H1 (cell line): ENCODE data around the gene ZNF462. TPM values are rescaled to one million over a fixed set of nuclear protein-coding genes. Genes with fewer than 3 reads are reported as not detected.

ENCODE experiments used
- CTCF ChIA-PET: fragments of 300-600 bp; sonication (Branson Sonifier 250); formaldehyde crosslinking; loops from one replicate; lab custom pipeline; 2021; ENCODE audit not compliant: partially characterized antibody; lab: Charles Lee
- POLR2A ChIA-PET: fragments of 300-600 bp; sonication (Branson Sonifier 250); formaldehyde crosslinking; loops from one replicate; lab custom pipeline; 2021; ENCODE audit warnings: inconsistent platforms; ENCODE audit not compliant: partially characterized antibody; lab: Charles Lee
- DNase-seq, 2 experiments: peaks; one replicate each; pipeline versions ENCODE4 v3.0.0 to v3.0.0-alpha.2; 2010 to 2022; ENCODE audit warnings: low spot score in 2 of 2, low read depth in 1 of 2, mixed read lengths in 1 of 2
- FAIRE-seq: peaks from 2 replicates; lab custom pipeline; 2011; peaks lifted over from hg19 to GRCh38; lab: Jason Lieb, UNC
- H2AFZ ChIP-seq: 2 replicates; pipeline ENCODE4 v1.8.1; 2012; ENCODE audit warnings: low read length, inconsistent platforms
- H2AK5ac ChIP-seq: 2 replicates; pipeline ENCODE4 v1.6.1; 2013; ENCODE audit warnings: low read depth, low read length
- H2BK120ac ChIP-seq: replicated peaks from 2 replicates; pipeline ENCODE3; 2013; ENCODE audit warnings: low read depth, low read length, inconsistent platforms
- H2BK12ac ChIP-seq: 2 replicates; pipeline ENCODE4 v1.6.1; 2013; ENCODE audit warnings: low read depth, low read length
- H2BK15ac ChIP-seq: 2 replicates; pipeline ENCODE4 v1.6.1; 2013; ENCODE audit warnings: low read length
- H2BK20ac ChIP-seq: 2 replicates; pipeline ENCODE4 v1.6.1; 2013; ENCODE audit warnings: low read length
- H2BK5ac ChIP-seq: 2 replicates; pipeline ENCODE4 v1.6.1; 2013; ENCODE audit warnings: low read depth, low read length
- H3K14ac ChIP-seq: 2 replicates; pipeline ENCODE4 v1.6.1; 2013; ENCODE audit warnings: inconsistent platforms; ENCODE audit not compliant: insufficient read length
- H3K18ac ChIP-seq: 2 replicates; pipeline ENCODE4 v1.6.1; 2013; ENCODE audit warnings: low read length; ENCODE audit errors: extremely low read depth
- H3K23ac ChIP-seq: 2 replicates; pipeline ENCODE4 v1.6.1; 2013; ENCODE audit warnings: inconsistent platforms; ENCODE audit not compliant: insufficient read length
- H3K23me2 ChIP-seq: 2 replicates; pipeline ENCODE4 v1.6.1; 2013; ENCODE audit warnings: low read depth, low read length
- H3K27ac ChIP-seq: 2 replicates; pipeline ENCODE4 v1.6.1; 2011; ENCODE audit warnings: low read depth, low read length, inconsistent platforms
- H3K27me3 ChIP-seq, 4 experiments: replicated peaks in 1 of 4; 1 replicate in 1 of 4; 2 replicates in 3 of 4; pipeline versions ENCODE4 v1.6.1 to v1.8.1; 2011 to 2013; ENCODE audit warnings: low read length in 3 of 4, mild to moderate bottlenecking in 3 of 4, inconsistent platforms in 2 of 4, mixed read lengths in 2 of 4, moderate library complexity in 1 of 4; ENCODE audit not compliant: control insufficient read depth in 3 of 4, insufficient read depth in 3 of 4; ENCODE audit errors: extremely low read depth in 1 of 4
- H3K36me3 ChIP-seq, 4 experiments: 2 replicates each; pipeline versions ENCODE4 v1.6.1 to v1.8.1; 2011 to 2013; ENCODE audit warnings: mild to moderate bottlenecking in 4 of 4, low read length in 3 of 4, moderate library complexity in 2 of 4, control low read depth in 1 of 4, inconsistent platforms in 1 of 4; ENCODE audit not compliant: insufficient read depth in 4 of 4, control insufficient read depth in 2 of 4
- H3K4ac ChIP-seq: replicated peaks from 2 replicates; pipeline ENCODE3; 2013; ENCODE audit warnings: low read length, low read depth, mixed read lengths, inconsistent platforms; ENCODE audit not compliant: insufficient read length
- H3K4me1 ChIP-seq, 4 experiments: replicated peaks in 1 of 4; 1 replicate in 1 of 4; 2 replicates in 3 of 4; pipeline versions ENCODE4 v1.6.1 to v1.8.1; 2011 to 2013; ENCODE audit warnings: low read length in 3 of 4, inconsistent platforms in 2 of 4, mixed read lengths in 1 of 4; ENCODE audit not compliant: insufficient read depth in 4 of 4, control insufficient read depth in 3 of 4
- H3K4me2 ChIP-seq, 2 experiments: 2 replicates each; pipeline versions ENCODE4 v1.6.1 to v1.8.1; 2011 to 2013; ENCODE audit warnings: low read depth in 2 of 2, low read length in 2 of 2, control low read depth in 1 of 2, inconsistent platforms in 1 of 2, mild to moderate bottlenecking in 1 of 2; ENCODE audit not compliant: insufficient read depth in 1 of 2
- H3K4me3 ChIP-seq, 4 experiments: fragments of 200-600, 300-600 bp in 1 of 4; sonication (generic), shearing (Covaris generic), sonication (Bioruptor Twin) in 1 of 4; 2 replicates each; pipeline versions ENCODE4 v1.5.1 to v1.8.1; 2011 to 2016; ENCODE audit warnings: low read length in 4 of 4, low read depth in 3 of 4, control low read depth in 2 of 4, inconsistent platforms in 2 of 4, mild to moderate bottlenecking in 2 of 4, mixed read lengths in 1 of 4, moderate library complexity in 1 of 4; ENCODE audit not compliant: insufficient read depth in 2 of 4; ENCODE audit errors: extremely low read depth in 1 of 4
- H3K56ac ChIP-seq: replicated peaks from 2 replicates; pipeline ENCODE3; 2013; ENCODE audit warnings: low read depth, mild to moderate bottlenecking, mixed read lengths, low read length, inconsistent platforms; ENCODE audit not compliant: insufficient read length
- H3K79me1 ChIP-seq: 2 replicates; pipeline ENCODE4 v1.6.1; 2013; ENCODE audit warnings: low read depth, low read length, control low read depth
- H3K79me2 ChIP-seq, 2 experiments: 2 replicates each; pipeline versions ENCODE4 v1.6.1 to v1.8.1; 2012 to 2013; ENCODE audit warnings: low read length in 2 of 2, mild to moderate bottlenecking in 2 of 2, inconsistent platforms in 1 of 2; ENCODE audit not compliant: insufficient read depth in 2 of 2, control insufficient read depth in 1 of 2
- H3K9ac ChIP-seq, 4 experiments: replicated peaks in 1 of 4; 1 replicate in 1 of 4; 2 replicates in 3 of 4; pipeline versions ENCODE4 v1.6.1 to v1.8.1; 2011 to 2013; ENCODE audit warnings: low read depth in 3 of 4, low read length in 3 of 4, control low read depth in 2 of 4, mild to moderate bottlenecking in 2 of 4, moderate library complexity in 2 of 4, inconsistent platforms in 1 of 4; ENCODE audit errors: extremely low read depth in 1 of 4
- H3K9me3 ChIP-seq, 2 experiments: 2 replicates each; pipeline versions ENCODE4 v1.6.1 to v1.8.1; 2012 to 2013; ENCODE audit warnings: mild to moderate bottlenecking in 2 of 2, moderate library complexity in 2 of 2, control low read depth in 1 of 2, inconsistent platforms in 1 of 2, low read depth in 1 of 2, low read length in 1 of 2, mixed read lengths in 1 of 2; ENCODE audit not compliant: insufficient read depth in 2 of 2
- H4K20me1 ChIP-seq, 2 experiments: replicated peaks in 1 of 2; 2 replicates each; pipeline versions ENCODE3 to v1.8.1; 2011 to 2013; ENCODE audit warnings: inconsistent platforms in 2 of 2, low read length in 2 of 2, mild to moderate bottlenecking in 1 of 2; ENCODE audit not compliant: insufficient read depth in 2 of 2, control insufficient read depth in 1 of 2
- H4K5ac ChIP-seq: 2 replicates; pipeline ENCODE4 v1.6.1; 2013; ENCODE audit warnings: low read length, low read depth, mixed read lengths, inconsistent platforms; ENCODE audit not compliant: insufficient read length
- H4K8ac ChIP-seq: 2 replicates; pipeline ENCODE4 v1.8.0; 2013; ENCODE audit warnings: mild to moderate bottlenecking, moderate library complexity, low read length, inconsistent platforms; ENCODE audit not compliant: insufficient read depth; ENCODE audit errors: extremely low read depth
- H4K91ac ChIP-seq: replicated peaks from 2 replicates; pipeline ENCODE3; 2013; ENCODE audit warnings: low read length, mixed read lengths, inconsistent platforms; ENCODE audit not compliant: insufficient read length
- EGR1 ChIP-seq: IDR thresholded peaks from 2 replicates; pipeline ENCODE4 v1.6.1; 2011; ENCODE audit warnings: low read depth, low read length, borderline replicate concordance
- WGBS, 2 experiments: shearing (Covaris generic) in 1 of 2; methylation state at CpG; one replicate each; pipeline versions ENCODE4 v1.1.6 to v1.1.7; 2013 to 2015; ENCODE audit warnings: low lambda C conversion rate in 2 of 2, mixed read lengths in 2 of 2, inconsistent platforms in 1 of 2, low coverage in 1 of 2, missing lambda C conversion rate in 1 of 2; ENCODE audit not compliant: insufficient replicate concordance in 2 of 2, insufficient coverage in 1 of 2, insufficient read length in 1 of 2; ENCODE audit errors: extremely low coverage in 1 of 2, missing lambda C conversion rate in 1 of 2; 5-methylcytosine and 5-hydroxymethylcytosine counted together
- polyA plus RNA-seq, 7 experiments: library from polyadenylated mRNA; depleted of rRNA in 3 of 7; stranded (reverse) in 5 of 7; unstranded in 2 of 7; fragments of >200 nt in 5 of 7; fragments of 200-250 nt in 2 of 7; gene quantifications; 1 replicate in 5 of 7; 2 replicates in 1 of 7; 4 replicates in 1 of 7; pipeline versions ENCODE4 v1.2.1 to v1.2.3, GENCODE V29; 2011 to 2013; ENCODE audit warnings: missing spikeins in 2 of 7, mixed read lengths in 2 of 7
- total RNA-seq: library from RNA; stranded (reverse); fragmentation: NEBNext Ultra II Directional; extraction: Animal tissue kit (Norgen Biotek cat#: 25700); gene quantifications from 2 replicates; pipeline ENCODE4 v1.2.1, GENCODE V29; 2021

The ZNF462 gene
- total and polyA plus RNA-seq, 2 of the 8 experiments (the other 6 are each of a cell fraction or from before 2014, with no cell fraction given) = 30.0 to 163 TPM

- Histone ChIP-seq H4K8ac (no peak overlapping the region), H3K4ac (no peak overlapping the region), H2AFZ (no peak overlapping the region), H4K91ac (no peak overlapping the region), H2BK20ac (no peak overlapping the region), H3K4me1 (peaks cover 0 to 6% (median under 1%) of the 10 kb centered on the region in 4 experiments; a peak in 3 of 7 replicates), H2BK15ac (no peak overlapping the region), H3K18ac (no peak overlapping the region), H3K9ac (no peak overlapping the region), H2BK120ac (no peak overlapping the region), H3K79me2 (no peaks in the 10 kb centered on the region), H2AK5ac (no peak overlapping the region), H2BK12ac (no peak overlapping the region), H3K14ac (no peak overlapping the region), H3K4me3 (no peak overlapping the region), H4K5ac (no peak overlapping the region), H3K56ac (no peak overlapping the region)
- ChIA-PET CTCF (no interaction called here), POLR2A (interaction anchor here (0.8 kb wide), 1 partner anchor 9 kb away, joined by 3 read pairs; no protein-coding TSS in a partner anchor)
- no peak for FAIRE-seq
- no peak for DNase-seq
- WGBS, 2 experiments = 83% methylated on average over 4 of the region's 4 CpGs; no CpG with 5 or more reads in 1 of the 2 experiments
- no peak for TF ChIP-seq EGR1
- TF ChIP-seq, all 59 proteins: peak for 0
- Histone ChIP-seq H3K9me3 (peaks cover 2 to 4% of the 10 kb centered on the region in 2 experiments; a peak in 1 of 4 replicates), H3K27me3 (no peaks in the 10 kb centered on the region), H3K36me3 (peaks cover 0 to 13% (median under 1%) of the 10 kb centered on the region in 4 experiments; a peak in 3 of 8 replicates), H3K23me2 (no peaks in the 10 kb centered on the region), H3K23ac (no peak overlapping the region), H4K20me1 (no peaks in the 10 kb centered on the region), H3K4me2 (no peak overlapping the region), H3K79me1 (no peaks in the 10 kb centered on the region), H3K27ac (no peak overlapping the region), H2BK5ac (no peak overlapping the region)
Measured at GRCh38 chr9:107016383-107016782, 153.4 kb downstream of the ZNF462 start.
